Endothelial cell of umbilical vein (primary cell): Measurements from ENCODE around the gene ETV7. TPM values are rescaled to one million over a fixed set of nuclear protein-coding genes. Genes with fewer than 3 reads are reported as not detected.

Experiments used
- BruUV-seq: library from RNA; stranded (reverse); fragments of 400-500 nt; replicated peaks from 2 replicates; lab custom pipeline; 2021; lab: Mats Ljungman, UMichigan
- CTCF ChIA-PET: fragments of 300-600, 350-600 bp; sonication (Branson Sonifier 250); formaldehyde crosslinking; loops from one replicate; lab custom pipeline; 2021; ENCODE audit warnings: antibody characterized with exemption, inconsistent platforms; lab: Charles Lee
- POLR2A ChIA-PET: fragments of 300-600, 350-600 bp; sonication (Branson Sonifier 250); formaldehyde crosslinking; loops from one replicate; lab custom pipeline; 2021; ENCODE audit warnings: antibody characterized with exemption, inconsistent platforms; lab: Charles Lee
- DNase-seq: peaks from one replicate; pipeline ENCODE4 v3.0.0-alpha.2; 2011; ENCODE audit warnings: low read depth, low spot score
- FAIRE-seq: peaks from 2 replicates; lab custom pipeline; 2011; peaks lifted over from hg19 to GRCh38; lab: Jason Lieb, UNC
- H2AFZ ChIP-seq: 2 replicates; pipeline ENCODE4 v1.6.0; 2012; ENCODE audit warnings: low read depth, low read length, control low read depth, inconsistent platforms
- H3K27ac ChIP-seq: 2 replicates; pipeline ENCODE4 v1.5.1; 2011; ENCODE audit warnings: low read depth, mild to moderate bottlenecking, control low read depth, low read length, moderate library complexity; ENCODE audit not compliant: insufficient read depth
- H3K27me3 ChIP-seq, 2 experiments: 2 replicates each; pipeline versions ENCODE4 v1.6.0 to v1.6.1; 2011; ENCODE audit warnings: low read length in 2 of 2, mixed read lengths in 1 of 2; ENCODE audit not compliant: control insufficient read depth in 2 of 2, insufficient read depth in 2 of 2
- H3K36me3 ChIP-seq, 2 experiments: 2 replicates in 1 of 2; 3 replicates in 1 of 2; pipeline ENCODE4 v1.5.1; 2011; ENCODE audit warnings: low read length in 2 of 2, mild to moderate bottlenecking in 1 of 2, moderate library complexity in 1 of 2; ENCODE audit not compliant: control insufficient read depth in 2 of 2, insufficient read depth in 2 of 2; ENCODE audit errors: extremely low read depth in 1 of 2
- H3K4me1 ChIP-seq: 3 replicates; pipeline ENCODE4 v1.5.1; 2011; ENCODE audit warnings: mild to moderate bottlenecking, low read length; ENCODE audit not compliant: control insufficient read depth, insufficient read depth; ENCODE audit errors: extremely low read depth
- H3K4me2 ChIP-seq: 2 replicates; pipeline ENCODE4 v1.6.1; 2011; ENCODE audit warnings: low read length, control low read depth, mixed read lengths; ENCODE audit not compliant: insufficient read depth
- H3K4me3 ChIP-seq, 3 experiments: fragments of 200-600 bp in 1 of 3; sonication (generic), shearing (Covaris generic) in 1 of 3; replicated peaks in 1 of 3; 2 replicates each; pipeline ENCODE4 v1.5.1; 2011 to 2016; ENCODE audit warnings: control low read depth in 3 of 3, low read length in 3 of 3, mild to moderate bottlenecking in 2 of 3, inconsistent platforms in 1 of 3, low read depth in 1 of 3, moderate library complexity in 1 of 3; ENCODE audit not compliant: insufficient read depth in 1 of 3
- H3K79me2 ChIP-seq: 2 replicates; pipeline ENCODE4 v1.6.0; 2012; ENCODE audit warnings: low read length, inconsistent platforms; ENCODE audit not compliant: control insufficient read depth, insufficient read depth
- H3K9ac ChIP-seq: replicated peaks from 2 replicates; pipeline ENCODE3; 2011; ENCODE audit warnings: low read length, control low read depth; ENCODE audit not compliant: insufficient read depth; ENCODE audit errors: extremely low read depth
- H3K9me1 ChIP-seq: replicated peaks from 3 replicates; pipeline ENCODE4 v1.6.0; 2011; ENCODE audit warnings: mild to moderate bottlenecking, low read length; ENCODE audit not compliant: control insufficient read depth, insufficient read depth; ENCODE audit errors: extremely low read depth
- H3K9me3 ChIP-seq: replicated peaks from 2 replicates; pipeline ENCODE4 v1.5.1; 2012; ENCODE audit warnings: low read length, inconsistent platforms; ENCODE audit not compliant: control insufficient read depth, insufficient read depth
- H4K20me1 ChIP-seq: replicated peaks from 2 replicates; pipeline ENCODE3; 2011; ENCODE audit warnings: mild to moderate bottlenecking, low read length; ENCODE audit not compliant: control insufficient read depth, insufficient read depth; ENCODE audit errors: extremely low read depth
- CTCF ChIP-seq, 2 donors: IDR thresholded peaks; 1 replicate in 1 of 2; 2 replicates in 1 of 2; pipeline ENCODE4 v1.5.1; 2011; ENCODE audit warnings: low read length in 2 of 2, mild to moderate bottlenecking in 2 of 2, moderate library complexity in 2 of 2, control low read depth in 1 of 2, inconsistent platforms in 1 of 2, low read depth in 1 of 2; ENCODE audit not compliant: insufficient read depth in 1 of 2; ENCODE audit errors: extremely low read depth in 1 of 2
- EZH2 ChIP-seq: IDR thresholded peaks from 2 replicates; pipeline ENCODE4 v1.6.1; 2012; ENCODE audit warnings: borderline replicate concordance, low read depth, mild to moderate bottlenecking, moderate library complexity, low read length, inconsistent platforms; ENCODE audit not compliant: severe bottlenecking
- FOS ChIP-seq: IDR thresholded peaks from 2 replicates; pipeline ENCODE4 v1.6.1; 2011; ENCODE audit warnings: mild to moderate bottlenecking, low read length, moderate library complexity, borderline replicate concordance; ENCODE audit not compliant: insufficient read depth
- GATA2 ChIP-seq: IDR thresholded peaks from 2 replicates; pipeline ENCODE4 v1.7.0; 2011; ENCODE audit warnings: low read depth, mild to moderate bottlenecking, moderate library complexity, mixed read lengths, low read length; ENCODE audit not compliant: insufficient read length, insufficient read depth
- JUN ChIP-seq: IDR thresholded peaks from 2 replicates; pipeline ENCODE4 v1.6.1; 2011; ENCODE audit warnings: borderline replicate concordance, low read depth; ENCODE audit not compliant: insufficient read length, insufficient read depth
- MYC ChIP-seq: IDR thresholded peaks from one replicate; pipeline ENCODE4 v1.6.1; 2011; ENCODE audit warnings: mild to moderate bottlenecking, low read depth, low read length
- POLR2A ChIP-seq: IDR thresholded peaks from 2 replicates; pipeline ENCODE4 v1.6.1; 2012; ENCODE audit warnings: low read depth, mild to moderate bottlenecking, control low read depth, low read length
- POLR2AphosphoS5 ChIP-seq: IDR thresholded peaks from 2 replicates; pipeline ENCODE4 v1.6.1; 2012; ENCODE audit warnings: low read depth, mild to moderate bottlenecking, control low read depth, low read length, moderate library complexity; ENCODE audit not compliant: insufficient read depth
- dilution Hi-C: fragments of 300-500 bp; cut with MboI; formaldehyde crosslinking; loops from one replicate; pipeline ENCODE4 v1.15.0; 2019; ENCODE audit warnings: low sequenced_read_pairs; ENCODE audit not compliant: extremely low pct_ligation_motif_present
- intact Hi-C: fragments of 100-400 bp; cut with micrococcal nuclease; formaldehyde crosslinking; loops from one replicate; pipeline ENCODE4 v1.10.0; 2022
- polyA plus RNA-seq, 4 experiments: library from polyadenylated mRNA; depleted of rRNA in 3 of 4; stranded (reverse) in 3 of 4; unstranded in 1 of 4; fragments of >200 nt; gene quantifications; 2 replicates each; pipeline versions ENCODE4 v1.2.1 to v1.2.3, GENCODE V29; 2011 to 2012; ENCODE audit warnings: missing spikeins in 1 of 4
- total RNA-seq: library from RNA; stranded (reverse); gene quantifications from 2 replicates; pipeline ENCODE4 v1.2.3, GENCODE V29; 2021
- TF ChIP-seq, protein P1 (sequence below): IDR thresholded peaks from 2 replicates; pipeline ENCODE4 v1.6.1; 2011; ENCODE audit not compliant: insufficient read depth, insufficient read length

Gene ETV7
- total and polyA plus RNA-seq, 2 donors (not counting 3 experiments of a cell fraction or from before 2014, with no cell fraction given) = 0.23 to 0.58 TPM

- POLR2A ChIA-PET = no interaction called here
- H3K4me1 ChIP-seq = no peaks in the 10 kb centered on the region
- TF ChIP-seq, protein P1, sequence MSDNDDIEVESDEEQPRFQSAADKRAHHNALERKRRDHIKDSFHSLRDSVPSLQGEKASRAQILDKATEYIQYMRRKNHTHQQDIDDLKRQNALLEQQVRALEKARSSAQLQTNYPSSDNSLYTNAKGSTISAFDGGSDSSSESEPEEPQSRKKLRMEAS = no peak
- TF ChIP-seq POLR2A = no peak
- no peak for TF ChIP-seq CTCF (IDR thresholded peaks at IDR 0.05; ENCODE audit: extremely low read depth in 1 of 2, insufficient read depth in 1 of 2, low read depth in 1 of 2, low read length in 2 of 2)
- TF ChIP-seq JUN = no peak
- TF ChIP-seq FOS = no peak
- TF ChIP-seq POLR2AphosphoS5 = no peak
- TF ChIP-seq EZH2 = no peak
- TF ChIP-seq GATA2 = no peak
- TF ChIP-seq MYC = no peak
- no TSS peak for BruUV-seq
- DNase-seq (no peak), FAIRE-seq (no peak)
- no peaks in the 10 kb centered on the region for H3K9me1 ChIP-seq
- H3K79me2 ChIP-seq = no peaks in the 10 kb centered on the region
- H3K9me3 ChIP-seq = no peaks in the 10 kb centered on the region
- intact Hi-C loops (no loop called here), dilution Hi-C loops (no loop called here)
- no peaks in the 10 kb centered on the region for H3K36me3 ChIP-seq
- CTCF ChIA-PET = interaction anchor here (1.4 to 3.9 kb wide), 3 partner anchors 10 to 30 kb away, joined by 6 to 21 read pairs (median 21); no protein-coding TSS in a partner anchor
- no peak overlapping the region for H3K4me3 ChIP-seq
- no peak overlapping the region for H3K27ac ChIP-seq
- H3K27me3 ChIP-seq = peaks cover 54 to 59% of the 10 kb centered on the region in 2 experiments
- no peak overlapping the region for H3K4me2 ChIP-seq
- no peak overlapping the region for H3K9ac ChIP-seq
- H4K20me1 ChIP-seq = no peaks in the 10 kb centered on the region
- no peak overlapping the region for H2AFZ ChIP-seq
Measured at GRCh38 chr6:36330366-36330765, 57.1 kb downstream of the ETV7 start.
